Stomach (tissue), 19 donors: ENCODE results near the gene PDHA2. TPM values are rescaled to one million over a fixed set of nuclear protein-coding genes. Genes with fewer than 3 reads are reported as not detected.

Experiments
- DNase-seq, 2 donors: peaks; one replicate each; pipeline versions ENCODE4 v3.0.0 to v3.0.0-alpha.2; 2013 to 2019
- H3K27ac ChIP-seq, 5 donors: fragments of 200-600 bp in 4 of 5; sonication (generic) in 4 of 5; one replicate each; pipeline ENCODE4 v1.5.1; 2013 to 2019; ENCODE audit warnings: mild to moderate bottlenecking in 1 of 5, moderate library complexity in 1 of 5
- H3K27me3 ChIP-seq, 3 donors: fragments of 200-600 bp; sonication (generic); one replicate each; pipeline ENCODE4 v1.5.1; 2017 to 2019; ENCODE audit warnings: mixed run types in 1 of 3
- H3K36me3 ChIP-seq, 4 donors: fragments of 200-600 bp; sonication (generic); 1 replicate in 3 of 4; 2 replicates in 1 of 4; pipeline ENCODE4 v1.5.1; 2016 to 2019
- H3K4me1 ChIP-seq, 4 donors: fragments of 200-600 bp; sonication (generic); one replicate each; pipeline ENCODE4 v1.5.1; 2016 to 2019
- H3K4me3 ChIP-seq, 4 donors: fragments of 200-600 bp; sonication (generic) in 3 of 4; one replicate each; pipeline ENCODE4 v1.5.1; 2016 to 2019; ENCODE audit warnings: mild to moderate bottlenecking in 1 of 4
- H3K9me3 ChIP-seq, 4 donors: fragments of 200-600 bp; sonication (generic); one replicate each; pipeline ENCODE4 v1.5.1; 2016 to 2019
- CTCF ChIP-seq, 7 experiments: fragments of 450-650 bp in 4 of 7; fragments of 200-600 bp in 3 of 7; sonication (generic) in 3 of 7; IDR thresholded peaks; one replicate each; pipeline ENCODE4 v1.5.1; 2016 to 2019; ENCODE audit warnings: antibody characterized with exemption in 7 of 7, control low read depth in 2 of 7, mild to moderate bottlenecking in 1 of 7
- EP300 ChIP-seq: sonication (generic); formaldehyde crosslinking; IDR thresholded peaks from one replicate; pipeline ENCODE4 v1.6.1; 2017; ENCODE audit warnings: antibody characterized with exemption
- POLR2A ChIP-seq, 4 donors: fragments of 450-650 bp; IDR thresholded peaks; one replicate each; pipeline ENCODE4 v1.6.1; 2016; ENCODE audit warnings: antibody characterized with exemption in 4 of 4, control low read depth in 2 of 4, mild to moderate bottlenecking in 1 of 4, moderate library complexity in 1 of 4
- POLR2AphosphoS5 ChIP-seq, 3 donors: sonication (generic); formaldehyde crosslinking; IDR thresholded peaks; one replicate each; pipeline ENCODE4 v1.6.1; 2016; ENCODE audit warnings: antibody characterized with exemption in 3 of 3
- WGBS, 5 donors: extraction: QIAGEN DNeasy Blood & Tissue Kit in 3 of 5; methylation state at CpG; one replicate each; pipeline versions ENCODE4 v1.1.5 to v1.1.7; 2013 to 2018; 5-methylcytosine and 5-hydroxymethylcytosine counted together
- intact Hi-C: fragments of 100-400 bp; cut with DNase I; formaldehyde crosslinking; loops from one replicate; pipeline ENCODE4 v1.15.1; 2023; ENCODE audit warnings: low total_unique reads
- long read RNA-seq, 10 donors: transcript quantifications; one replicate each; lab custom pipeline, GENCODE V29; 2026
- polyA plus RNA-seq, 3 donors: library from polyadenylated mRNA; stranded (reverse); fragments of 200-250 nt; gene quantifications; one replicate each; pipeline ENCODE4 v1.2.3, GENCODE V29; 2013
- total RNA-seq, 5 donors: library from RNA; depleted of rRNA; stranded (reverse); fragments of >200 nt; gene quantifications; one replicate each; pipeline versions ENCODE4 v1.1.0 to v1.2.3, GENCODE V29; 2014 to 2016
- donor health status: healthy with polysubstance abuse.
- donor health status: Bipolar disorder and iron deficiency.
- donor health status: healthy.

Gene PDHA2
- total RNA-seq (not detected), polyA plus RNA-seq (not detected)
- long read RNA-seq, donor 1: 0 reads
- long read RNA-seq, donor 2: 0 reads
- long read RNA-seq, donor 3: 0 reads
- long read RNA-seq, donor 4: 0 reads
- long read RNA-seq, donor 5: 0 reads
- long read RNA-seq, donor 6: 0 reads
- long read RNA-seq, donor 7: 0 reads
- long read RNA-seq, donor 8: 0 reads
- long read RNA-seq, donor 9: 0 reads
- long read RNA-seq, donor 10: 0 reads

GRCh38 chr4:95839891-95840290 is at the start of gene PDHA2:
Gene PDHA2 (plus strand): TSS chr4:95840093. CDS start chr4:95840151, 58 bp downstream.
- Histone ChIP-seq H3K27ac (no peak within 1 kb of the TSS), H3K36me3 (no peaks in the 10 kb centered on the region), H3K4me1 (no peaks in the 10 kb centered on the region), H3K9me3 (peaks cover 0 to 11% (median 0%) of the 10 kb centered on the region in 4 donors), H3K4me3 (no peak within 1 kb of the TSS), H3K27me3 (no peaks in the 10 kb centered on the region)
- TF ChIP-seq POLR2A (IDR thresholded peaks at IDR 0.05) (no peak), CTCF (IDR thresholded peaks at IDR 0.05) (no peak), EP300 (no peak)
- intact Hi-C loops: no loop called here
- WGBS, 5 donors: 94 to 98% (median 97%) methylated on average over 21 to 22 of the region's 22 CpGs
- DNase-seq: no peak

- H3K27me3 ChIP-seq: no peaks in the 10 kb centered on the region
- intact Hi-C loops: no loop called here
- no peak overlapping the region for H3K4me3 ChIP-seq
- TF ChIP-seq CTCF (IDR thresholded peaks at IDR 0.05) (no peak), POLR2A (IDR thresholded peaks at IDR 0.05) (no peak), POLR2AphosphoS5 (IDR thresholded peaks at IDR 0.05) (no peak), EP300 (no peak)
- peak in 1 of 2 donors; percentile 6 for DNase-seq
- peaks cover 0 to 6% (median 0%) of the 10 kb centered on the region in 4 donors for H3K9me3 ChIP-seq
- no peaks in the 10 kb centered on the region for H3K36me3 ChIP-seq
- WGBS, 5 donors: 77 to 96% (median 86%) methylated on average over 2 of the region's 2 CpGs
- H3K27ac ChIP-seq: no peak overlapping the region
- H3K4me1 ChIP-seq: no peaks in the 10 kb centered on the region
Observed at GRCh38 chr4:95798003-95798402, 41.9 kb upstream of the PDHA2 start.

- H3K36me3 ChIP-seq: no peaks in the 10 kb centered on the region
- no peak for DNase-seq
- peaks cover 0 to 6% (median 0%) of the 10 kb centered on the region in 4 donors for H3K9me3 ChIP-seq
- no peaks in the 10 kb centered on the region for H3K27me3 ChIP-seq
- no peaks in the 10 kb centered on the region for H3K4me1 ChIP-seq
- no peak for TF ChIP-seq CTCF (IDR thresholded peaks at IDR 0.05)
- TF ChIP-seq EP300: no peak
- no peak for TF ChIP-seq POLR2AphosphoS5 (IDR thresholded peaks at IDR 0.05)
- no peak for TF ChIP-seq POLR2A (IDR thresholded peaks at IDR 0.05)
- no peak overlapping the region for H3K27ac ChIP-seq
- intact Hi-C loops: no loop called here
- WGBS, 5 donors: 56 to 80% (median 72%) methylated on average over 3 of the region's 3 CpGs
- H3K4me3 ChIP-seq: no peak overlapping the region
Observed at GRCh38 chr4:95798727-95799126, 41.2 kb upstream of the PDHA2 start.

GRCh38 chr4:95821867-95822266 is 18.0 kb upstream of the PDHA2 start:
- peak in 1 of 2 donors; percentile 6 for DNase-seq
- intact Hi-C loops: no loop called here
- TF ChIP-seq EP300 (no peak), CTCF (IDR thresholded peaks at IDR 0.05) (no peak), POLR2A (IDR thresholded peaks at IDR 0.05) (no peak), POLR2AphosphoS5 (IDR thresholded peaks at IDR 0.05) (no peak)
- no peak overlapping the region for H3K4me3 ChIP-seq
- no peaks in the 10 kb centered on the region for H3K36me3 ChIP-seq
- no peaks in the 10 kb centered on the region for H3K9me3 ChIP-seq
- 67 to 74% (median 71%) methylated on average over 3 of the region's 3 CpGs for WGBS, 5 donors
- no peak overlapping the region for H3K27ac ChIP-seq
- H3K27me3 ChIP-seq: no peaks in the 10 kb centered on the region
- no peaks in the 10 kb centered on the region for H3K4me1 ChIP-seq
